GM12873 (cell line): ENCODE measurements around the gene MGP.

ENCODE experiments used
- TF ChIP-seq, protein P1 (sequence below): IDR thresholded peaks from 2 replicates; pipeline ENCODE4 v1.5.1; 2012; ENCODE audit warnings: low read depth, mild to moderate bottlenecking, moderate library complexity, low read length, control low read depth; ENCODE audit not compliant: insufficient read depth; ENCODE audit errors: missing control alignments

Gene MGP

DNA sequence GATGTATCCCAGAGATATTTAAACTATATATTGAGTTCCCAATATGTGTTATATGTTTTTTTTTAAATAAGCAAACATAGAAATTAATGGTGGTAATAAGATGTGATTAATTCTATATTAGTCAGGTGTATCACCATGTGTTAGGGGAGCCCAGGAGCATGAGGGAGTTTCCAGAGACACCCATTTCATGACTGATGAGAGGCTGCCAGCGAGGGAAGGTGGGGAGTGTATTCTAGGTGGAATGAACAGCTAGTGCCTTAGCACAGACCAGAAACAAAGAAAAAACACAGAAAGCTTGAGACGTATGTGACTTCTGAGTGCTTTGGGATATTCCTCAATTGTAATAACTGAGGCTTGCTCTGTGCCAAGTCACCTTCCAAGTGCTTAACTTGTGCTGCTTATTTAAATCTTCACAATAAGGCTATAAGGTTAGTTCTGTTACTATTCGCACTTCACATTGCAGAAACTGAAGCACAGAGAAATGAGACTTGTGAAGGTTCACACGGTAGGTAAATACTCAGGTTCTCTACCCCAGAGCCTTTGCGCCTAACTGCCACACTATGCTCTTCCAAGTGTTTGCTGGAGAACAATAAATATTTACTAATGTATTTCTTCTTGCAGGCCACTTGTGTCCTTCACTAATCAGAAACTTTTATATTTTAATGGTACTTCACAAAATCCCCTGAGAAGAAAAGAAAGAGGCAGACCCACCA is 17.9 kb upstream of the MGP start:
- TF ChIP-seq, protein P1, sequence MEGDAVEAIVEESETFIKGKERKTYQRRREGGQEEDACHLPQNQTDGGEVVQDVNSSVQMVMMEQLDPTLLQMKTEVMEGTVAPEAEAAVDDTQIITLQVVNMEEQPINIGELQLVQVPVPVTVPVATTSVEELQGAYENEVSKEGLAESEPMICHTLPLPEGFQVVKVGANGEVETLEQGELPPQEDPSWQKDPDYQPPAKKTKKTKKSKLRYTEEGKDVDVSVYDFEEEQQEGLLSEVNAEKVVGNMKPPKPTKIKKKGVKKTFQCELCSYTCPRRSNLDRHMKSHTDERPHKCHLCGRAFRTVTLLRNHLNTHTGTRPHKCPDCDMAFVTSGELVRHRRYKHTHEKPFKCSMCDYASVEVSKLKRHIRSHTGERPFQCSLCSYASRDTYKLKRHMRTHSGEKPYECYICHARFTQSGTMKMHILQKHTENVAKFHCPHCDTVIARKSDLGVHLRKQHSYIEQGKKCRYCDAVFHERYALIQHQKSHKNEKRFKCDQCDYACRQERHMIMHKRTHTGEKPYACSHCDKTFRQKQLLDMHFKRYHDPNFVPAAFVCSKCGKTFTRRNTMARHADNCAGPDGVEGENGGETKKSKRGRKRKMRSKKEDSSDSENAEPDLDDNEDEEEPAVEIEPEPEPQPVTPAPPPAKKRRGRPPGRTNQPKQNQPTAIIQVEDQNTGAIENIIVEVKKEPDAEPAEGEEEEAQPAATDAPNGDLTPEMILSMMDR: no peak

DNA sequence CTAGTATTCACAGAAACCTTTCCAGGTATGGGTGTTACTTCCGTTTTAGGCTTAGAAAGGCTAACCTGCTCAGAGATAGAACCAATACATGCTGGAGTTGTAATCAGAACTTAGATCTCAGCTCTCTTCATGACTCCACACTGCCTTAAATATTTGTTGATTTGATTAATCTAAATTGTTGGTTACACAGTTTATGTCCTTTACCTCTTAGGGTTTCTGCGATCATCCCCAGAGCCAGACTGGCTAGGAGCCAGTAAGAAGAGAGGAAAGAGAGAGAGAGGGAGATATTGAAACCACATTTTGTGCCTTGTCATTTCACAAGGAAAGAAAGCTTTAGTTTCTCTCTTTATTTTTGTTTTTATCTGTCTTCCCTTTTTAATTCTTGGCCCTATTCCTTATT is 16.8 kb upstream of the MGP start:
- TF ChIP-seq, protein P1: no peak

- TF ChIP-seq, protein P1: no peak
Measured at GRCh38 chr12:14901228-14901562, 15.5 kb upstream of the MGP start.

- TF ChIP-seq, protein P1: no peak
Measured at GRCh38 chr12:14900521-14901227, 15.0 kb upstream of the MGP start.

- TF ChIP-seq, protein P1: no peak
Measured at GRCh38 chr12:14896521-14897169, 11.0 kb upstream of the MGP start.

GRCh38 chr12:14893506-14894250 is 8.0 kb upstream of the MGP start:
- TF ChIP-seq, protein P1: no peak
